ENCODE data around the gene P2RY14. TPM values are rescaled to one million over a fixed set of nuclear protein-coding genes. Genes with fewer than 3 reads are reported as not detected.

The P2RY14 gene
- total RNA-seq, 3 donors from 2014 or later (not counting 1 experiment from before 2014, with no cell fraction given), result 0.25 to 0.93 (median 0.31) TPM

DNA sequence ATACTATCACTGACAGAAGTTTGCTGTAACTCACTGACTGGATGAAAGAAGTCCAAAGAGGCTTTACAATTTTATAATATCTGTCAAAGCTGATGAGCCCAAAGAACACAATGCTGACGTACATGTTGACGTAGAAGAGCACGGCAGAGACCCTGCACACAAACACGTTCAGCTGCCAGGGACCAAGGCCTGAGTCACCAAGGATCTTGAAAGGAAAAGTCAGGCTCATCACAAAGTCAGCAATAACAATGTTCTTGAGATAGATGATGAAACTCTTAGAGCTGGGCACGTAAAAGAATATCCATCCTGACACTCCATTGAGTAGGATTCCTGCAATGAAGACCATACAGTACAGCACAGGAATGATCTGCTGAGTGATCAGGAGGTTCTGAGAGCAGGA lies 64.5 kb downstream of the P2RY14 start:
- Histone ChIP-seq H3K27me3 (ENCODE audit: control insufficient read depth, insufficient read depth, low read length) (no peaks in the 10 kb centered on the region), H3K27ac (ENCODE audit: low read length) (no peak overlapping the region), H3K36me3 (ENCODE audit: control insufficient read depth, insufficient read depth, low read length) (no peaks in the 10 kb centered on the region), H3K4me1 (ENCODE audit: control insufficient read depth, insufficient read depth, low read length) (peaks cover 4% of the 10 kb centered on the region), H3K9me3 (ENCODE audit: control insufficient read depth, insufficient read depth, low read length) (no peaks in the 10 kb centered on the region), H3K4me3 (ENCODE audit: low read length) (no peak overlapping the region)
- Mint-ChIP-seq H3K27ac (no peak overlapping the region), H3K27me3 (ENCODE audit: low read depth in 2 of 2) (peaks cover 0 to 2% of the 10 kb centered on the region in 2 donors), H3K36me3 (no peaks in the 10 kb centered on the region), H3K4me3 (no peak overlapping the region), H3K9me3 (no peaks in the 10 kb centered on the region), H3K4me1 (peaks cover 17 to 22% of the 10 kb centered on the region in 2 donors)
- ATAC-seq, result no peak
- intact Hi-C loops (cut with micrococcal nuclease), result no loop called here
- no peak for DNase-seq
- TF ChIP-seq, protein P1, sequence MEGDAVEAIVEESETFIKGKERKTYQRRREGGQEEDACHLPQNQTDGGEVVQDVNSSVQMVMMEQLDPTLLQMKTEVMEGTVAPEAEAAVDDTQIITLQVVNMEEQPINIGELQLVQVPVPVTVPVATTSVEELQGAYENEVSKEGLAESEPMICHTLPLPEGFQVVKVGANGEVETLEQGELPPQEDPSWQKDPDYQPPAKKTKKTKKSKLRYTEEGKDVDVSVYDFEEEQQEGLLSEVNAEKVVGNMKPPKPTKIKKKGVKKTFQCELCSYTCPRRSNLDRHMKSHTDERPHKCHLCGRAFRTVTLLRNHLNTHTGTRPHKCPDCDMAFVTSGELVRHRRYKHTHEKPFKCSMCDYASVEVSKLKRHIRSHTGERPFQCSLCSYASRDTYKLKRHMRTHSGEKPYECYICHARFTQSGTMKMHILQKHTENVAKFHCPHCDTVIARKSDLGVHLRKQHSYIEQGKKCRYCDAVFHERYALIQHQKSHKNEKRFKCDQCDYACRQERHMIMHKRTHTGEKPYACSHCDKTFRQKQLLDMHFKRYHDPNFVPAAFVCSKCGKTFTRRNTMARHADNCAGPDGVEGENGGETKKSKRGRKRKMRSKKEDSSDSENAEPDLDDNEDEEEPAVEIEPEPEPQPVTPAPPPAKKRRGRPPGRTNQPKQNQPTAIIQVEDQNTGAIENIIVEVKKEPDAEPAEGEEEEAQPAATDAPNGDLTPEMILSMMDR (IDR thresholded peaks at IDR 0.05), result no peak
- 98% methylated on average over 5 of the region's 5 CpGs for WGBS (ENCODE audit: insufficient coverage)

DNA sequence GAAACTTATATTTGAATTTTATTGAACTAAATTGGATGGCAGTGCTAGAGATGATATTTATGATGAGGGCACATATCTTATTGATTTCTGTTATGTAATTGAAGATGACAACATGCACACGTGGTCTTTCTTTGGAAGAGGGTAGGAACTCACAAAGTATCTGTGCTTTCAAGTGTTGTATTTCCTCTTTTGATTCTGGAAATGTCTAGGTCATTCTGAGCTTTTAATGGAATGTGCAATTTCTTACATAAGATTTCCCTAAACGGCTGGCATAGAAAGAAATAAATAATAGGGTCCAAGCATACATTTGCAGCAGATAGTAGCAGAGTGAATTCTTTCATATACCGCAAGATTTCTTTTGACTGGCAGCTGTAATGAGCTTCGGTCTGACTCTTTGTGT lies 65.2 kb downstream of the P2RY14 start:
- TF ChIP-seq, protein P1 (IDR thresholded peaks at IDR 0.05), result no peak
- H3K4me3 Mint-ChIP-seq, result no peak overlapping the region
- no peaks in the 10 kb centered on the region for H3K27me3 ChIP-seq (ENCODE audit: control insufficient read depth, insufficient read depth, low read length)

DNA sequence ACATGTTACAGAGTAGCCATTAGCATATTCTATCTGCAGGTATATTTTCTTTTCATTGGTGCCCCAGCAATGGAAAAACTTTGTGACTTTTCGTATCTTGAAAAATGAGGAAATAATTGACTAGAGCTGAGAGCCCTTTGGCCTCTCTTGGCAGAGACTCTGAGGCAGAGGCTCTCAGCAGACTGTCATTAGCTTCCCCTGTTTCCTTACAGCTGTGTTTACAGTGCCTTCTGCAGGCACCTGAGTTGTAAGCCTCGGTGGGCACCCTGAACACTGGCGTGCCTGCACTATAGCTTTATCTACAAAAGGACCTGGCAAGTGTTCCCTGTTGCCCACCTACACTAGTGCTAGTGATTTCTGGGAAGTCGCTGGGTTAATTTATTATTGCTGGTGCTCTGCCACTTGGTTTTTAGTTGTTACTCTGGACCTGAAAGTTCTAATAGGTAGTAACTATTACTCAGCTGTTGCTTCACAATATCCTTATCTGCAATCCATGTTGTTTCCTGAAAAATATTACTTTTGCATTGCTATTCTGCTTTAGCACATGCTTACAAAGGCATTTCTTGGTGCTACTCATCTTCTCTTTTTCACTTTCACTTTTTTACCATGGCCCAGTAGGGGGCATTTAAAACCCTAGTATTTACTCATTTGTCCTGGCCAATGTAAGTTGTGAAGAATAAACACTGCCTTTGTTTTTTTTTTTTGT lies 67.5 kb downstream of the P2RY14 start:
- no peaks in the 10 kb centered on the region for H3K27me3 Mint-ChIP-seq (ENCODE audit: low read depth in 2 of 2)
- WGBS (ENCODE audit: insufficient coverage), result 35% methylated on average over 4 of the region's 4 CpGs
- H3K36me3 Mint-ChIP-seq, result no peaks in the 10 kb centered on the region
- no peaks in the 10 kb centered on the region for H3K9me3 Mint-ChIP-seq
- H3K27ac Mint-ChIP-seq, result no peak overlapping the region
- intact Hi-C loops (cut with micrococcal nuclease), result no loop called here
- DNase-seq (peak in 1 of 2 donors; percentile 37), ATAC-seq (peak in 1 of 3 donors; percentile 47)
- no peak overlapping the region for H3K4me3 ChIP-seq (ENCODE audit: low read length)
- no peak overlapping the region for H3K4me3 Mint-ChIP-seq
- no peak overlapping the region for H3K27ac ChIP-seq (ENCODE audit: low read length)
- no peaks in the 10 kb centered on the region for H3K36me3 ChIP-seq (ENCODE audit: control insufficient read depth, insufficient read depth, low read length)
- H3K4me1 Mint-ChIP-seq, result peaks cover 24 to 27% of the 10 kb centered on the region in 2 donors
- TF ChIP-seq, protein P1 (IDR thresholded peaks at IDR 0.05), result no peak
- no peaks in the 10 kb centered on the region for H3K27me3 ChIP-seq (ENCODE audit: control insufficient read depth, insufficient read depth, low read length)
- H3K9me3 ChIP-seq (ENCODE audit: control insufficient read depth, insufficient read depth, low read length), result no peaks in the 10 kb centered on the region
- H3K4me1 ChIP-seq (ENCODE audit: control insufficient read depth, insufficient read depth, low read length), result peaks cover 4% of the 10 kb centered on the region

More for the DNA sequence above, 65.2 kb downstream of the P2RY14 start:
- Histone ChIP-seq H3K36me3 (ENCODE audit: control insufficient read depth, insufficient read depth, low read length) (no peaks in the 10 kb centered on the region), H3K4me1 (ENCODE audit: control insufficient read depth, insufficient read depth, low read length) (peaks cover 4% of the 10 kb centered on the region), H3K4me3 (ENCODE audit: low read length) (no peak overlapping the region), H3K27ac (ENCODE audit: low read length) (no peak overlapping the region), H3K9me3 (ENCODE audit: control insufficient read depth, insufficient read depth, low read length) (no peaks in the 10 kb centered on the region)
- intact Hi-C loops (cut with micrococcal nuclease), result no loop called here
- WGBS (ENCODE audit: insufficient coverage), result 88% methylated on average over 4 of the region's 4 CpGs
- Mint-ChIP-seq H3K4me1 (peaks cover 21 to 24% of the 10 kb centered on the region in 2 donors), H3K9me3 (no peaks in the 10 kb centered on the region), H3K27me3 (ENCODE audit: low read depth in 2 of 2) (peaks cover 0 to 2% of the 10 kb centered on the region in 2 donors), H3K27ac (no peak overlapping the region), H3K36me3 (no peaks in the 10 kb centered on the region)
- DNase-seq, result no peak
- no peak for ATAC-seq
